ENCODE measurements around the gene ARSG. TPM values are rescaled to one million over a fixed set of nuclear protein-coding genes. Genes with fewer than 3 reads are reported as not detected.

Gene ARSG
- total and polyA plus RNA-seq, 2 of the 13 experiments (the other 11 are each of a cell fraction or from before 2014, with no cell fraction given): 3.7 to 15.2 TPM

GRCh38 chr17:68457168-68457538 is 165.9 kb downstream of the ARSG start, which contains the start of gene WIPI1 (continued):
- no peak for TF ChIP-seq TFE3 (CRISPR knock-in tag; IDR thresholded peaks at IDR 0.05)
- no peak for TF ChIP-seq HNF1A (IDR thresholded peaks at IDR 0.05; ENCODE audit: low read depth)
- no peak for TF ChIP-seq HNF1A (CRISPR knock-in tag; IDR thresholded peaks at IDR 0.05; ENCODE audit: borderline replicate concordance)
- no peak for TF ChIP-seq NCOA1 (CRISPR knock-in tag; IDR thresholded peaks at IDR 0.05)
- TF ChIP-seq ZNF414 (CRISPR knock-in tag; IDR thresholded peaks at IDR 0.05): no peak
- peak; percentile 88; the same call in 1 of the 2 replicates for TF ChIP-seq TOPORS (CRISPR knock-in tag; IDR thresholded peaks at IDR 0.05)
- TF ChIP-seq THYN1 (CRISPR knock-in tag; IDR thresholded peaks at IDR 0.05; ENCODE audit: borderline replicate concordance, low read depth): no peak
- TF ChIP-seq POLR2G (IDR thresholded peaks at IDR 0.05; ENCODE audit: low read depth, low read length): peak; percentile 31; the same call in 1 of the 2 replicates
- no peak for TF ChIP-seq HNF4G (IDR thresholded peaks at IDR 0.05; ENCODE audit: borderline replicate concordance, low read depth, low read length)
- TF ChIP-seq HNF4G (CRISPR knock-in tag; IDR thresholded peaks at IDR 0.05; ENCODE audit: borderline replicate concordance, low read depth): no peak
- no peak for TF ChIP-seq ZNF329 (CRISPR knock-in tag; IDR thresholded peaks at IDR 0.05; ENCODE audit: low read depth)
- no peak for TF ChIP-seq FOXO1 (CRISPR knock-in tag; IDR thresholded peaks at IDR 0.05)
- no peak for TF ChIP-seq ZNF704 (CRISPR knock-in tag; IDR thresholded peaks at IDR 0.05; ENCODE audit: borderline replicate concordance)
- TF ChIP-seq ZNF446 (CRISPR knock-in tag; IDR thresholded peaks at IDR 0.05): peak; percentile 37; the same call in 1 of the 2 replicates
- TF ChIP-seq EEA1 (CRISPR knock-in tag; IDR thresholded peaks at IDR 0.05; ENCODE audit: borderline replicate concordance): peak; percentile 86; the same call in 1 of the 2 replicates
- no peak for TF ChIP-seq THAP11 (CRISPR knock-in tag; IDR thresholded peaks at IDR 0.05)
- TF ChIP-seq ZNF674 (CRISPR knock-in tag; IDR thresholded peaks at IDR 0.05; ENCODE audit: low read depth): 0 out of 2 replicates have a peak, but pooled peaks have one; percentile 38
- no peak for TF ChIP-seq DPF2 (CRISPR knock-in tag; IDR thresholded peaks at IDR 0.05; ENCODE audit: borderline replicate concordance, low read depth)
- TF ChIP-seq ZNF724P (CRISPR knock-in tag; IDR thresholded peaks at IDR 0.05; ENCODE audit: borderline replicate concordance): 0 out of 2 replicates have a peak, but pooled peaks have one; percentile 3
- TF ChIP-seq GLMP (CRISPR knock-in tag; IDR thresholded peaks at IDR 0.05; ENCODE audit: borderline replicate concordance): no peak
- TF ChIP-seq AGO2 (optimal IDR thresholded peaks at IDR 0.05; ENCODE audit: low read depth, low read length): peak; percentile 36
- TF ChIP-seq CHD4 (IDR thresholded peaks at IDR 0.05; ENCODE audit: borderline replicate concordance, low read length): no peak
